Measurements from ENCODE around the gene ENTREP3. TPM values are rescaled to one million over a fixed set of nuclear protein-coding genes. Genes with fewer than 3 reads are reported as not detected.

The ENTREP3 gene
- total RNA-seq, 1 donor from 2014 or later = 14.8 TPM

- POLR2A ChIA-PET = interaction anchor here (1.0 to 1.5 kb wide), 2 partner anchors 17 to 30 kb away, joined by 4 to 5 read pairs; partner anchors contain the start of genes FDPS and SCAMP3
These were observed 23.4 kb upstream of the ENTREP3 start for GRCh38 chr1:155278689-155279160.

DNA sequence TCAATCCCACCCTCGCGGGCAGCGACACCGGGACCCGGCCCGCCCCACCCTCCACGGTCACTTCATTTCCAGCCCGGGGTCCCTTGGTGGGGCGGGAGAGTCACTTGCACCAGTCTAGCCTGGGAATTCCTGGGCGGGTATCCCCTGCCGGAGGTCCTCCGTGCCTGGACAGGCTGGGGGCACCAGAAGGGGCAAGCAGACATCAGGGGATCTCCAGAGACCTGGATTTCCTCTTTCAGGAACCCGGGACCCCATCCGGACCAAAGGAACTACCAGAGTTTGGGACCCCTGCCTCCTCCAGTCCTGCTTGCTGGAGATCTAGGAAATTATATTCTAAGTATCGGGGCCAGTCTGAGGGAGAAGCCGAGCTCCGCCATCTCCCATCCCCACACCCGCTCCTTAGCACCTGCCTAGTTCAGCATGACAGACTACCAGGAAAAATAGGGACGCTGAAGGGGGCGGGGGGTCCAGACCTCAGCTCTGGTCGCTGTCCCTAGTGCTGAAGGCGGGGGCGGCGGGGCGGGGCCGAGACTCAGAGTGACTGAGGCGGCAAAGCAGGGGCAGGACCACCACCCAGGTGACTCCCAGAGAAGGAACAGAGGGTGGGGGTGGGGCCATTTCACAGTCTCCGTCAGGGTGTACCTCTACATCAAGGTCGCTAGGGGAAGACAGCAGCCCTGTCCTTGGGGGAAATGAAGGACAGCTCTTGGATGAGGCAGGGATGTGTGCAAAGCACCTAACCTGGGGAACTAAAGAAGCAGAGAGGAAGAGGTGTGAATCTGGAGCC lies 22.8 kb upstream of the ENTREP3 start:
- ChIA-PET POLR2A (interaction anchor here (0.5 to 1.5 kb wide), 3 partner anchors 16 to 43 kb away, joined by 3 to 5 read pairs (median 4); partner anchors contain the start of genes FDPS, RUSC1 and SCAMP3), CTCF (interaction anchor here (0.8 to 1.4 kb wide), 4 partner anchors 27 to 84 kb away, joined by 3 to 6 read pairs (median 4); partner anchors contain the start of gene FDPS)
- intact Hi-C loops (cut with micrococcal nuclease) = loop anchor here (1.0 to 10.0 kb wide), 6 partner anchors 16 to 287 kb away; partner anchors contain the start of genes ASH1L, FDPS and SCAMP3
- H3K4me3 Mint-ChIP-seq = peak overlapping the region; percentile 79
- no peak for TF ChIP-seq CTCF (IDR thresholded peaks at IDR 0.05)
- ATAC-seq (ENCODE audit: low read depth) (peak; percentile 16), DNase-seq (peak; percentile 66)
- no peak overlapping the region for H3K27ac Mint-ChIP-seq
- H3K36me3 Mint-ChIP-seq (ENCODE audit: low read depth) = peaks cover 2% of the 10 kb centered on the region
- H3K9me3 Mint-ChIP-seq = no peaks in the 10 kb centered on the region
- H3K4me1 Mint-ChIP-seq = peaks cover 30% of the 10 kb centered on the region
- H3K27me3 Mint-ChIP-seq = no peaks in the 10 kb centered on the region

More at GRCh38 chr1:155278689-155279160, 23.4 kb upstream of the ENTREP3 start:
- H3K4me3 Mint-ChIP-seq = peak overlapping the region; percentile 79
- no peak for ATAC-seq (ENCODE audit: low read depth)
- peaks cover 25% of the 10 kb centered on the region for H3K4me1 Mint-ChIP-seq
- H3K9me3 Mint-ChIP-seq = no peaks in the 10 kb centered on the region
- TF ChIP-seq CTCF (IDR thresholded peaks at IDR 0.05) = no peak
- CTCF ChIA-PET = interaction anchor here (0.8 to 1.4 kb wide), 4 partner anchors 26 to 85 kb away, joined by 3 to 6 read pairs (median 4); partner anchors contain the start of gene FDPS
- no peaks in the 10 kb centered on the region for H3K36me3 Mint-ChIP-seq (ENCODE audit: low read depth)
- H3K27me3 Mint-ChIP-seq = no peaks in the 10 kb centered on the region
- DNase-seq = no peak
- peak overlapping the region; percentile 19 for H3K27ac Mint-ChIP-seq
- intact Hi-C loops (cut with micrococcal nuclease) = loop anchor here (5.0 to 10.0 kb wide), 2 partner anchors 36 to 286 kb away; partner anchors contain the start of gene ASH1L

DNA sequence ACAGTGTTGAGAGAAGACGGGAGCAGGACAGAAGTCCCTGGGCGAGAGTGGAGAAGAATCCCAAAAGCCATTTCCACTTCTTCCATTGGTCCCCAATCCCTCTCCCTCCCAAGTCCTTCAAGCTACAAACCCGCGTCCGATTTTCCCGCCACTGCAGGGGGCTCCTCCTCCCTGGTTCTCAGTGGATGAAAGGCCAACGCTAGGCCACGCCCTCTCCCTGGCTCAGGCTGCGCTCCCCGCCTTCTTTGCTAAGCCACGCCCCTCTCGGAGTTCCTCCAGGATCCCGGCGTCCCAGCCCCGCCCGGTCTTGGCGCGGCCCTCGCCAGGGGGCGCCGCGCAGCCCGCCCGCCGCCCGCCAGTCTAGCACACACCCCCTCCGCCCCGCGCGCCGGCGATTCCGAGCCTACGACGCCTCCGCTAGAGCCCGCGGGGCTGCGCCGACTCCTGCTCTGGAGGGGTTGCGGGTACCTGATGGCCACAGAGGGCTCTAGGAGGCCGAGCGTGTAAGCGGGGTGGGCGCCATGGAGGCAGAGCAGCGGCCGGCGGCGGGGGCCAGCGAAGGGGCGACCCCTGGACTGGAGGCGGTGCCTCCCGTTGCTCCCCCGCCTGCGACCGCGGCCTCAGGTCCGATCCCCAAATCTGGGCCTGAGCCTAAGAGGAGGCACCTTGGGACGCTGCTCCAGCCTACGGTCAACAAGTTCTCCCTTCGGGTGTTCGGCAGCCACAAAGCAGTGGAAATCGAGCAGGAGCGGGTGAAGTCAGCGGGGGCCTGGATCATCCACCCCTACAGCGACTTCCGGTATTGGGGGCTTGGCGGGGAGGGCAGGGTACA lies 22.0 kb upstream of the ENTREP3 start, which contains the start of gene HCN3:
Gene HCN3, plus strand, starts transcription at position 394 of the 832 bp plus-strand sequence. Its CDS starts 128 bp downstream, at position 522.
- Mint-ChIP-seq H3K4me3 (peak within 1 kb of the TSS; percentile 79), H3K4me1 (peaks cover 36% of the 10 kb centered on the region), H3K27me3 (no peaks in the 10 kb centered on the region), H3K9me3 (no peaks in the 10 kb centered on the region), H3K27ac (no peak within 1 kb of the TSS), H3K36me3 (ENCODE audit: low read depth) (peaks cover 6% of the 10 kb centered on the region)
- CTCF ChIA-PET = interaction anchor here (1.0 to 1.4 kb wide), 4 partner anchors 27 to 84 kb away, joined by 3 to 6 read pairs (median 4); no protein-coding TSS in a partner anchor
- TF ChIP-seq CTCF (IDR thresholded peaks at IDR 0.05) = no peak
- ATAC-seq (ENCODE audit: low read depth) = peak; percentile 72
- peak; percentile 93 for DNase-seq
- POLR2A ChIA-PET = interaction anchor here (0.5 to 1.9 kb wide), 6 partner anchors 15 to 50 kb away, joined by 3 to 7 read pairs (median 4); partner anchors contain the start of genes FDPS, RUSC1 and SCAMP3
- intact Hi-C loops (cut with micrococcal nuclease) = loop anchor here (1.0 to 10.0 kb wide), 6 partner anchors 15 to 288 kb away; partner anchors contain the start of genes ASH1L, FDPS and SCAMP3

DNA sequence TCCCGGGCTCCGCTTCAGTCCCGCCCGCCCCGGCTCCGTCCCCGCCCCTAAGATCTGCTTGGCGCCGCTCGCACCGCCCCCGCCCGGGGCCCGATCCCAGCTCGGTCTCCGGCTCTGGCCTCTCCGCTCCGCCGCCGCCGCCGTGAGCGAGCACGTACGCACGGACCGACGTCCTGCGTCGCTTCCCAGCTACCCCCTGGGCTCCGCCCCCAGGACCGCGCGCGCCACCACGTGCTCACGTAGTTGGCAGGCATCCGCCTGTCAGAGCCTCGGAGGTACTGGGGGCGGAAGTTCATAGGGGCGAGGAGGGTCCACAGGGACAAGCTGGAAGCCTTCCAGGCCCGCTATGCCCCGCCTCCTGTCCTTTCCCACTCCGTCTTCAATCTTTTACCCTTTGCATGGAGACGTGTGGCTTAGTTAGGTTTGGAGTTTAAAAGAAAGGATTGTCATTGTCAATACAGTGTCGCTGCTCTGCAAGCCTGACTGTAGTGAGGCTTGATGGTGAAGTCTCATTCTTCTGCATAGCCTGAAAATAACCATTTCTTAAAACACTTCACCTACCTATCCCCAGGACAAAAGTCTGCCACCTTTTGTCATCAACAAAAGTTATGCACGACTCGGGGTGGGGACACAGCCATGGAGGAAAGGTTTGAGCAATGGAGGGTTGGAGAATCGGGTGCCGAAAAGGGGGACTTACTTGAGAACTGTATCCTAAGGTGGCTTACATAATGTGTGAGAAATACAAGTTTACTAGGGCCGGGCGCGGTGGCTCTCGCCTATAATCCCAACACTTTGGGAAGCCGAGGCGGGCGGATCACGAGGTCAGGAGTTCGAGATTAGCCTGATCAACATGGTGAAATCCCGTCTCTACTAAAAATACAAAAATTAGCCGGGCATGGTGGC lies 18.3 kb upstream of the ENTREP3 start, which contains the start of gene CLK2:
Gene CLK2, minus strand, starts transcription at position 162 of the 903 bp plus-strand sequence. CDS start 2,527 bp downstream, outside the sequence.
- no peaks in the 10 kb centered on the region for H3K27me3 Mint-ChIP-seq
- ChIA-PET POLR2A (interaction anchor here (0.6 to 2.4 kb wide), 33 partner anchors 10 to 634 kb away, joined by 3 to 52 read pairs (median 5); partner anchors contain the start of genes CKS1B, ENTREP3, FDPS and MTX1), CTCF (interaction anchor here (0.7 to 4.3 kb wide), 4 partner anchors 10 to 50 kb away, joined by 3 to 21 read pairs (median 10); partner anchors contain the start of gene FDPS)
- peak within 1 kb of the TSS; percentile 91 for H3K27ac Mint-ChIP-seq
- no peaks in the 10 kb centered on the region for H3K9me3 Mint-ChIP-seq
- peaks cover 35% of the 10 kb centered on the region for H3K36me3 Mint-ChIP-seq (ENCODE audit: low read depth)
- peak; percentile 96 for DNase-seq
- TF ChIP-seq CTCF (IDR thresholded peaks at IDR 0.05) = no peak
- H3K4me1 Mint-ChIP-seq = peaks cover 49% of the 10 kb centered on the region
- peak; percentile 79 for ATAC-seq (ENCODE audit: low read depth)
- H3K4me3 Mint-ChIP-seq = peak within 1 kb of the TSS; percentile 94
- intact Hi-C loops (cut with micrococcal nuclease) = loop anchor here (1.0 to 10.0 kb wide), 6 partner anchors 11 to 291 kb away; partner anchors contain the start of genes ASH1L, ENTREP3, FDPS and SCAMP3
